K562 (cell line): ENCODE results near the gene GPC2. TPM values are rescaled to one million over a fixed set of nuclear protein-coding genes. Genes with fewer than 3 reads are reported as not detected.

ENCODE experiments used
- ATAC-seq: fragments of 200-7000 bp; cut with Tn5 transposase; 3 replicates; pipeline ENCODE4 v1.9.1; 2020; ENCODE audit warnings: moderate library complexity
- BruUV-seq: library from RNA; stranded (reverse); fragments of 400-500 nt; replicated peaks from 2 replicates; lab custom pipeline; 2021; lab: Mats Ljungman, UMichigan
- CTCF ChIA-PET: fragments of 300-600 bp; formaldehyde crosslinking; extraction: SDS; loops from one replicate; lab custom pipeline; 2021; ENCODE audit warnings: low intra/inter-chr PET ratio; lab: Yijun Ruan, JAX
- POLR2A ChIA-PET: fragments of 300-600, 350-650 bp; sonication (Branson Sonifier 250); formaldehyde crosslinking; extraction: SDS; loops from one replicate; lab custom pipeline; 2021; ENCODE audit warnings: antibody characterized with exemption, inconsistent platforms; lab: Yijun Ruan, JAX
- DNase-seq, 4 experiments: peaks; one replicate each; pipeline versions ENCODE4 v3.0.0 to v3.0.0-alpha.2; 2011 to 2018; ENCODE audit warnings: low spot score in 3 of 4, mixed read lengths in 3 of 4; ENCODE audit errors: extremely low read depth in 1 of 4
- FAIRE-seq: peaks from 2 replicates; lab custom pipeline; 2011; peaks lifted over from hg19 to GRCh38; lab: Jason Lieb, UNC
- H2AFZ ChIP-seq: 2 replicates; pipeline ENCODE4 v1.6.0; 2011; ENCODE audit warnings: low read depth, low read length, control low read depth, inconsistent platforms
- H3K27ac ChIP-seq: fragments of 200-600 bp; 3 replicates; pipeline ENCODE4 v1.8.0; 2011; ENCODE audit warnings: low read depth, mild to moderate bottlenecking, control low read depth, inconsistent platforms, low read length, moderate library complexity, mixed read lengths; ENCODE audit errors: extremely low read depth
- H3K27me3 ChIP-seq, 2 experiments: fragments of 300-600 bp in 1 of 2; 2 replicates in 1 of 2; 3 replicates in 1 of 2; pipeline versions ENCODE4 v1.6.0 to v1.8.0; 2011; ENCODE audit warnings: inconsistent platforms in 2 of 2, low read length in 2 of 2, mild to moderate bottlenecking in 1 of 2, mixed read lengths in 1 of 2, moderate library complexity in 1 of 2; ENCODE audit not compliant: control insufficient read depth in 2 of 2, insufficient read depth in 2 of 2
- H3K36me3 ChIP-seq: fragments of 300-600 bp; 3 replicates; pipeline ENCODE4 v1.8.0; 2011; ENCODE audit warnings: mild to moderate bottlenecking, low read length, inconsistent platforms; ENCODE audit not compliant: control insufficient read depth, insufficient read depth
- H3K4me1 ChIP-seq, 2 experiments: fragments of 200-600 bp in 1 of 2; replicated peaks in 1 of 2; 2 replicates in 1 of 2; 3 replicates in 1 of 2; pipeline versions ENCODE4 v1.5.1 to v1.8.0; 2011; ENCODE audit warnings: inconsistent platforms in 2 of 2, low read length in 2 of 2, mild to moderate bottlenecking in 1 of 2, mixed read lengths in 1 of 2, moderate library complexity in 1 of 2; ENCODE audit not compliant: control insufficient read depth in 2 of 2, insufficient read depth in 2 of 2
- H3K4me2 ChIP-seq: 2 replicates; pipeline ENCODE4 v1.6.1; 2011; ENCODE audit warnings: low read length, control low read depth, inconsistent platforms, mixed read lengths; ENCODE audit not compliant: insufficient read depth
- H3K4me3 ChIP-seq: fragments of 200-600 bp; sonication (generic), shearing (Covaris generic); 2 replicates; pipeline ENCODE4 v1.5.1; 2016; ENCODE audit warnings: control low read depth, inconsistent platforms
- H3K79me2 ChIP-seq: fragments of 200-600 bp; 3 replicates; pipeline ENCODE4 v1.8.0; 2011; ENCODE audit warnings: low read length, inconsistent platforms; ENCODE audit not compliant: control insufficient read depth, insufficient read depth
- H3K9ac ChIP-seq, 2 experiments: 2 replicates each; pipeline versions ENCODE4 v1.6.0 to v1.6.1; 2011; ENCODE audit warnings: low read depth in 2 of 2, low read length in 2 of 2, control low read depth in 1 of 2, inconsistent platforms in 1 of 2, mild to moderate bottlenecking in 1 of 2, mixed read lengths in 1 of 2; ENCODE audit not compliant: insufficient read depth in 1 of 2
- H3K9me1 ChIP-seq: one replicate; pipeline ENCODE4 v1.6.0; 2011; ENCODE audit warnings: inconsistent platforms, mild to moderate bottlenecking, low read length, moderate library complexity; ENCODE audit not compliant: control insufficient read depth, insufficient read depth
- H3K9me3 ChIP-seq: replicated peaks from 2 replicates; pipeline ENCODE4 v1.5.1; 2011; ENCODE audit warnings: low read depth, low read length, inconsistent platforms; ENCODE audit not compliant: control insufficient read depth, insufficient read depth
- H4K20me1 ChIP-seq: replicated peaks from 2 replicates; pipeline ENCODE4 v1.6.1; 2011; ENCODE audit warnings: low read length, inconsistent platforms, mixed read lengths; ENCODE audit not compliant: control insufficient read depth, insufficient read depth
- CBX5 ChIP-seq: IDR thresholded peaks from 2 replicates; pipeline ENCODE4 v1.6.1; 2014; ENCODE audit warnings: low read depth, borderline replicate concordance
- CC2D1A ChIP-seq: fragments of 450-650 bp; IDR thresholded peaks from 2 replicates; pipeline ENCODE4 v1.6.1; 2017; ENCODE audit warnings: mild to moderate bottlenecking
- GTF2E2 ChIP-seq: fragments of 200-800 bp; sonication (Bioruptor generic); IDR thresholded peaks from 2 replicates; pipeline ENCODE4 v1.6.1; 2016; ENCODE audit warnings: missing genetic modification characterization, missing compliant biosample characterization
- HLTF ChIP-seq: fragments of 450-650 bp; IDR thresholded peaks from 2 replicates; pipeline ENCODE4 v1.6.1; 2016
- HOXB6 ChIP-seq: fragments of 250-450 bp; sonication (Bioruptor Pico); IDR thresholded peaks from 2 replicates; pipeline ENCODE4 v1.5.1; 2022; ENCODE audit warnings: mild to moderate bottlenecking, borderline replicate concordance
- IFI16 ChIP-seq: fragments of 250-450 bp; sonication (Bioruptor Pico); IDR thresholded peaks from 2 replicates; pipeline ENCODE4 v2.1.2; 2022; ENCODE audit warnings: mild to moderate bottlenecking, inconsistent platforms
- MTA1 ChIP-seq: fragments of 450-650 bp; IDR thresholded peaks from 2 replicates; pipeline ENCODE4 v1.6.1; 2017; ENCODE audit warnings: borderline replicate concordance
- POLR2H ChIP-seq: IDR thresholded peaks from 2 replicates; pipeline ENCODE4 v1.6.1; 2016; ENCODE audit warnings: missing genetic modification characterization, low read depth, mild to moderate bottlenecking, control low read depth, missing compliant biosample characterization, moderate library complexity
- POLR3A ChIP-seq: IDR thresholded peaks from 2 replicates; pipeline ENCODE4 v1.6.1; 2011; ENCODE audit warnings: borderline replicate concordance, mild to moderate bottlenecking, moderate library complexity; ENCODE audit not compliant: insufficient read length, insufficient read depth; ENCODE audit errors: extremely low read depth
- RBBP5 ChIP-seq: fragments of 200-600 bp; sonication (generic); IDR thresholded peaks from 2 replicates; pipeline ENCODE4 v1.6.1; 2012; ENCODE audit warnings: borderline replicate concordance, mild to moderate bottlenecking, low read length, control low read depth, inconsistent platforms; ENCODE audit not compliant: insufficient read depth, poor library complexity, severe bottlenecking
- SIN3B ChIP-seq: fragments of 450-650 bp; IDR thresholded peaks from 2 replicates; pipeline ENCODE4 v1.6.1; 2017; ENCODE audit warnings: low read depth, mild to moderate bottlenecking, moderate library complexity
- SMAD2 ChIP-seq: fragments of 150-350 bp; IDR thresholded peaks from 2 replicates; pipeline ENCODE4 v1.6.1; 2014; ENCODE audit warnings: low read depth, mild to moderate bottlenecking, low read length
- SPI1 ChIP-seq: IDR thresholded peaks from 2 replicates; pipeline ENCODE4 v1.6.1; 2011; ENCODE audit warnings: low read depth, low read length, control low read depth, borderline replicate concordance
- SRSF1 ChIP-seq: fragments of 200-400 bp; formaldehyde crosslinking; IDR thresholded peaks from 2 replicates; pipeline ENCODE4 v1.6.1; 2017; ENCODE audit warnings: mild to moderate bottlenecking, low read depth, low read length, moderate library complexity
- ZC3H8 ChIP-seq: fragments of 450-650 bp; IDR thresholded peaks from 2 replicates; pipeline ENCODE4 v1.6.1; 2017
- ZNF764 ChIP-seq: fragments of 250-450 bp; sonication (Bioruptor Pico); IDR thresholded peaks from 2 replicates; pipeline ENCODE4 v1.4.0; 2020; ENCODE audit warnings: low read depth, mild to moderate bottlenecking, moderate library complexity
- WGBS: fragments of 100-300 bp; shearing (Covaris generic); methylation state at CpG from one replicate; pipeline ENCODE4 v1.1.6; 2016; ENCODE audit warnings: low coverage, mixed read lengths; ENCODE audit not compliant: insufficient coverage; ENCODE audit errors: missing lambda C conversion rate; 5-methylcytosine and 5-hydroxymethylcytosine counted together
- in situ Hi-C: fragments of 300-500 bp; cut with MboI; formaldehyde crosslinking; loops from 4 replicates; pipeline ENCODE4 v1.15.0; 2018; ENCODE audit warnings: inconsistent platforms, mixed read lengths
- intact Hi-C: fragments of 100-400 bp; cut with micrococcal nuclease; formaldehyde crosslinking; loops from 2 replicates; pipeline ENCODE4 v1.14.2; 2022
- polyA plus RNA-seq, 8 experiments: library from polyadenylated mRNA; depleted of rRNA in 4 of 8; stranded (reverse) in 5 of 8; unstranded in 3 of 8; fragments of >200 nt; fragmentation: Nextera tagmentation in 2 of 8; fragmentation: Illumina TruSeq in 1 of 8; extraction: Ambion mirVana in 2 of 8; extraction: Trizol in 1 of 8; gene quantifications; 2 replicates each; pipeline versions ENCODE4 v1.2.1 to v1.2.3, GENCODE V29; 2011 to 2014; ENCODE audit warnings: inconsistent platforms in 1 of 8, missing spikeins in 1 of 8
- total RNA-seq, 7 experiments: library from RNA; depleted of rRNA in 6 of 7; stranded (reverse); fragments of >200 nt in 6 of 7; fragmentation: Illumina TruSeq in 2 of 7; extraction: Trizol in 2 of 7; gene quantifications; 2 replicates each; pipeline versions ENCODE4 v1.2.1 to v1.2.3, GENCODE V29; 2011 to 2021; ENCODE audit warnings: low replicate concordance in 1 of 7
- TF ChIP-seq, protein P1 (sequence below): fragments of 450-650 bp; IDR thresholded peaks from one replicate; pipeline ENCODE4 v1.6.1; 2018; ENCODE audit warnings: mild to moderate bottlenecking, moderate library complexity; ENCODE audit not compliant: partially characterized antibody
- TF ChIP-seq, protein P2 (sequence below): fragments of 250-450 bp; sonication (Bioruptor Pico); IDR thresholded peaks from 2 replicates; pipeline ENCODE4 v1.5.0; 2020; ENCODE audit warnings: mild to moderate bottlenecking, borderline replicate concordance

GPC2 gene
- total and polyA plus RNA-seq, 9 of the 15 experiments (the other 6 are each of a cell fraction or from before 2014, with no cell fraction given): 0.06 to 7.7 (median 1.4) TPM; not detected in 1

GRCh38 chr7:100159099-100159623 is 18.0 kb downstream of the GPC2 start:
- in situ Hi-C loops: no loop called here
- H3K27ac ChIP-seq: peak overlapping the region; percentile 91
- peaks cover 30% of the 10 kb centered on the region for H3K79me2 ChIP-seq
- FAIRE-seq: peak; percentile 44
- POLR2A ChIA-PET: interaction anchor here (0.7 to 1.6 kb wide), 5 partner anchors 8 to 63 kb away, joined by 3 to 6 read pairs (median 3); partner anchors contain the start of gene LAMTOR4
- intact Hi-C loops: loop anchor here (5.0 kb wide), 1 partner anchor 113 kb away; no protein-coding TSS in a partner anchor
- WGBS: 34% methylated on average over 7 of the region's 7 CpGs
- H3K4me3 ChIP-seq: peak overlapping the region; percentile 99
- H3K36me3 ChIP-seq: peaks cover 29% of the 10 kb centered on the region
- CTCF ChIA-PET: interaction anchor here (0.6 kb wide), 1 partner anchor 11 kb away, joined by 5 read pairs; no protein-coding TSS in a partner anchor
- H3K4me2 ChIP-seq: peak overlapping the region; percentile 89
- BruUV-seq: TSS peak; percentile 91
- H2AFZ ChIP-seq: peak overlapping the region; percentile 84
- H3K9ac ChIP-seq: peak overlapping the region; percentile 90 to 98
- peaks cover 10% of the 10 kb centered on the region for H4K20me1 ChIP-seq
- peak in 3 of 4 experiments; percentile 26 to 65 (median 28) for DNase-seq
- no peaks in the 10 kb centered on the region for H3K27me3 ChIP-seq
- no peaks in the 10 kb centered on the region for H3K9me1 ChIP-seq
- ATAC-seq: no peak
- H3K9me3 ChIP-seq: no peaks in the 10 kb centered on the region
- H3K4me1 ChIP-seq: peaks cover 36 to 67% of the 10 kb centered on the region in 2 experiments
- TF ChIP-seq CC2D1A (0 out of 2 replicates have a peak, but pooled peaks have one; percentile 7), SRSF1 (no peak), SPI1 (peak; percentile 81), IFI16 (CRISPR knock-in tag) (no peak), ZNF764 (CRISPR knock-in tag) (no peak), SMAD2 (no peak), MTA1 (0 out of 2 replicates have a peak, but pooled peaks have one; percentile 39), POLR2H (tag) (peak; percentile 79; the same call in 1 of the 2 replicates), RBBP5 (no peak), GTF2E2 (tag) (0 out of 2 replicates have a peak, but pooled peaks have one; percentile 9), ZC3H8 (no peak), HLTF (0 out of 2 replicates have a peak, but pooled peaks have one; percentile 0), HOXB6 (no peak), POLR3A (peak; percentile 68), SIN3B (no peak), CBX5 (no peak)
- TF ChIP-seq, protein P1, sequence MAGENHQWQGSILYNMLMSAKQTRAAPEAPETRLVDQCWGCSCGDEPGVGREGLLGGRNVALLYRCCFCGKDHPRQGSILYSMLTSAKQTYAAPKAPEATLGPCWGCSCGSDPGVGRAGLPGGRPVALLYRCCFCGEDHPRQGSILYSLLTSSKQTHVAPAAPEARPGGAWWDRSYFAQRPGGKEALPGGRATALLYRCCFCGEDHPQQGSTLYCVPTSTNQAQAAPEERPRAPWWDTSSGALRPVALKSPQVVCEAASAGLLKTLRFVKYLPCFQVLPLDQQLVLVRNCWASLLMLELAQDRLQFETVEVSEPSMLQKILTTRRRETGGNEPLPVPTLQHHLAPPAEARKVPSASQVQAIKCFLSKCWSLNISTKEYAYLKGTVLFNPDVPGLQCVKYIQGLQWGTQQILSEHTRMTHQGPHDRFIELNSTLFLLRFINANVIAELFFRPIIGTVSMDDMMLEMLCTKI: no peak
- TF ChIP-seq, protein P2, sequence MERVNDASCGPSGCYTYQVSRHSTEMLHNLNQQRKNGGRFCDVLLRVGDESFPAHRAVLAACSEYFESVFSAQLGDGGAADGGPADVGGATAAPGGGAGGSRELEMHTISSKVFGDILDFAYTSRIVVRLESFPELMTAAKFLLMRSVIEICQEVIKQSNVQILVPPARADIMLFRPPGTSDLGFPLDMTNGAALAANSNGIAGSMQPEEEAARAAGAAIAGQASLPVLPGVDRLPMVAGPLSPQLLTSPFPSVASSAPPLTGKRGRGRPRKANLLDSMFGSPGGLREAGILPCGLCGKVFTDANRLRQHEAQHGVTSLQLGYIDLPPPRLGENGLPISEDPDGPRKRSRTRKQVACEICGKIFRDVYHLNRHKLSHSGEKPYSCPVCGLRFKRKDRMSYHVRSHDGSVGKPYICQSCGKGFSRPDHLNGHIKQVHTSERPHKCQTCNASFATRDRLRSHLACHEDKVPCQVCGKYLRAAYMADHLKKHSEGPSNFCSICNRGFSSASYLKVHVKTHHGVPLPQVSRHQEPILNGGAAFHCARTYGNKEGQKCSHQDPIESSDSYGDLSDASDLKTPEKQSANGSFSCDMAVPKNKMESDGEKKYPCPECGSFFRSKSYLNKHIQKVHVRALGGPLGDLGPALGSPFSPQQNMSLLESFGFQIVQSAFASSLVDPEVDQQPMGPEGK (CRISPR knock-in tag): no peak
